GM19099 (cell line): ENCODE results near the gene CDK18.

Experiments used
- POLR2A ChIP-seq: IDR thresholded peaks from 3 replicates; pipeline ENCODE4 v1.6.1; 2011; ENCODE audit warnings: low read depth; ENCODE audit not compliant: insufficient read length; ENCODE audit errors: extremely low read depth

CDK18 gene

DNA sequence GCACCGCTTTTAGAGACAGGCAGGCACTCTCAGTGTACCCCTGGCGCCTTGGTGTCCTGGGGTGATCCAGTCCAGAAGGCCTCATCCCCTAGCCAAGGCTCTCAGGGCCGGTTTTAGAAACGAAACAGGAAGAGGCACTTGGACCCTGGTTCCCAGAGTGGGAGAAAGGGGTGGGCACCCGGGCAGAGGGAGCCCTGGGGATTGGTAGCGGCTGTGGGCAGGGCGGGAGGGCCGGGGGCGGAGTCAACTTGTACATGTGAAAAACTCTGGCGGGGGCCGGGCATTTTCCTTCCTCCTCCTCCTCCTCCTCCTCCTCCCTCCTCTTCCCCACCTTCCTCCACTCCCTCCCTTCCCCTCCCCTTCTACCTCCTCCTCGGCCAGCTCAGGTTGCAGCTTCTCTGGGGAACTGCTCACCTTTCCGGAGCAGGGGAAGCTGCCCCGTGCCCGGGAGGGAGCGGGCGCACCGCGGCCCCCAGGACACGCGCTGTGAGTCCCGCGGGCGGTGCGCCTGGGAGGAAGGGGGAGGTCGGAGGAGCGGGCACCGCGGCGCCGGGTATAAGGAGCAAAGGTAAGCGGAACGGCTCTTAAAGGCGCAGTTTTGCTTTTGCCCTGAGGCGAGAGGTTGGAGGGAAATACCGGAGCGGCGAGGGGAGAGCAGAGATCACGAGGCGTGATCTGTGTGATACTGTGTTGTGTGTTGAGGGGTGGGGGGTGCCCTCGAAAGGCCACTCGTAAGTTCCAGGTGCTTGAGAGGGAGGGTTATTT is at the start of gene CDK18:
TSS of gene CDK18 (plus strand) at position 359 of the 765 bp plus-strand sequence. CDS start 18,499 bp downstream, outside the sequence.
- TF ChIP-seq POLR2A = no peak

DNA sequence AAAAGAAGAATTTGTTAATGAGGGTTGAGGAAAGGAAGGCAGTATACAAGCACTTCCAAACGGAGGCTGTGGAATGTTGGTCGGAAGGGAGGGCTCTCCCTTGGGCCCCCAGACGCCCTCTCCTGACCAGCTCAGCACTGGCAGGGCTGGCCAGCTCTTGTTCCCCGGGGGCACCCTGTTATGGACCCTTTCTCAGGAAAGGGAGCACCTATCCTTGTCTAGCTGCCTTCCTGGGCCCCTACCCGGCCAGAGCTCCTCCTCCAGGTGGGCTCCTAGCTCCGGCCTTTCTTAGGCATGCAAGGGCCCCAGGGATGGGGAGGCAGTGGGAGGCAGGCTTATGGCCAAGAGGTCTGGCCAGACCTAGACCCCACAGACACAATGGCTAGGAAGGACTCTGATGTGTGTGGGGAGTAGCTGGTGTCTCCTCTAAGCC is 49.5 kb upstream of the CDK18 start:
- TF ChIP-seq POLR2A = no peak

DNA sequence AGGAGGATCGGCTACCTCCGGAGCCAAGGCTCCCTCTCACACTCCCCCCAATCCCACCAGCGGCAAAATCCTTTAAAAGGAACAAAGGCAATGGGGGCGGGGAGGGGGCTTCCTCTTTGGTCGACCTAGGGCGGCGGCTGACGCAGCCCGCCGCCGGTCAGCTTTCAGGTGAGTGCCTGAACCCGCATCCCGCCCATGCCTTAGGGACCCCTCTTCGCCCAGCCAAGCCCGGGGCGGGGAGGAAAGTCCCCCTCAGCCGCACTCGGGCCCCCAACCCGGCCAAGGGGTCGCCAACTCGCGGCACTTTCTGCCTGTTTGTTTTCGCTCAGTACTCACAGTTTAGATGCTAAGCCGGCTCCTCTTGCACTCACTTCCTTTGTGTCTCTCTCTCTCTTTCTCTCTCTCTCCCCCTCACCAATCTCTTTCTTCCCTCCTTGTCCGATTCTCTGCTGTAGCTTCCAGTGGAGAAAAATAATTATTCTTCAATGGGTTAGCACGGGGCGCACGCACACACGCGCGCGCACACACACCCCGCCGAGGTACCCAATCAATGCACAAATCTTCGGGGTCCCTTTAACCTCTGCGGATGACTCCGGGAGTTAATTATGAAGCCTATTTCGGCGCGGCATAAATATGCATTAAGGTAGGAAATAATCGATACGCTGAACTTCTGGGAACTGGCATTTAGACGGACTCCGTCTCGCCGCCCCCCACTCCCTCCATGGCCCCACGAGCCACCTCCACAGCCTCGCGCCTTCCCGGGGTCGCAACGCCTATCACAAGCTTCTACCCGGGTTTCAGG is 48.7 kb upstream of the CDK18 start, which contains the start of gene BLACAT1:
TSS of gene BLACAT1 (minus strand) at position 465 of the 802 bp plus-strand sequence.
- no peak for TF ChIP-seq POLR2A

DNA sequence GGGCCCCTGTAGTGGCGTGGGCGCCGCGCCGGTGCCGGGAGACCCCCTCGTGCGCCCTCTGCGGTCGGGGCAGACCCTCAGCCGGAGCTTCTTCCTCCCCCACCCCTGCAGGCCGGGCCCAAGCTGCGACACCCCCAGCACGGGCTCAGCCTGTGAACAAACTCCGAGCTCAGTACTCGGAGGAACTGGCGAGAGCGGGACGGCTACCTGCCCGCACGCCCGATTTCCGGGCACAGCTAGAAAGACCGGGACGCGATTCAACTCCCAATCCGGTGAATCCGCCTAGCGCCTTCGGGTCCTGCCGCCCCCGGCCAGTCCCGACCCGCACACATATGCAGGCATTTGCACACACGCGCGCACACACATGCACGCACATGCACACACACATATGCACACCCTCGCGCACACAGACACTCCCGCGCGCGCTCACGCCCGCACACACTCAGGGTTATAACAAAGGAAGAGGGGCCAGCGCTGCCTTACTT is 48.0 kb upstream of the CDK18 start:
- no peak for TF ChIP-seq POLR2A

DNA sequence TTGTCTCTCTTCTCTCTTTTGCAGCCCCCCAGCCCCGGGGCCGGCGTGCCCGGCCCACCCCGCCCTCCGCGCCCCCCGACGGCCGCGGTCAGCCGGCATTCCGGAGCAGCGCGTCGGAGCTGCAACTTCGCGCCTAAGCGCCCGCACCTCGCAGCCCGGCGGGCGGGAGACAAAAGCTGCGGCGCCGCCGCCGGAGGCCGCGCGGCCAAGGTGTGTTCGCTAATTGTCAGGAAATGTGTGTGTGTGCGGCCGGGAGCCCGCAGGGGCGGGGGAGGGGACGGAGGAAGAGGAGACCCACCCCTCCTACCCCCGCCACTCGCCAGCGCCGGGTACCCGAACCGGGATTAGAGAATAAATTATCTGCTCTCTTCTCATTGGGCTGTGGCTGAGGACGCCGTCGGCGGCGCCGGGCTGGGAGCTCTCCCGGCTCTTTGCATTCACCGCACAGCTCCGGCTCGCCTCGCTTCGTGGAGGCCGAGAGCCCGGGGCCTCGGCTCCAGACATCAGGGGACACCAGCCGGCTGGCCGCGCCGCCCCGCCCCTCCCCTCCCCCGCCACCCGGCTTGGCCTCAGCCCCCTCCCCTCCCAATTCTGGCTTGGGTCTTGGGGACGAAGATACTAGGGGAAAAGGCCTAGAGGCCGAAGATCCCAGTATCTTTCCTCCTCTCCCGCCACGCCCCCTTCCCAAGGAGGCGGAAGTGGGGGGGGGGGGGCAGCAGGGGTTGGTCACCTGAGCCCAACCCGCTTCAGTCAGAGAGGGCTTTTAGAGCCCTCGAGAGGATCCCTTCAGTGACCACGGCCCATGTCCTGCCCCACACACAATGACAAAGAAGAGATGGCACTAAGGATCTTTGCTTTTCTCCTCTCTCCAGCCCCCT is 47.4 kb upstream of the CDK18 start:
- TF ChIP-seq POLR2A = no peak

DNA sequence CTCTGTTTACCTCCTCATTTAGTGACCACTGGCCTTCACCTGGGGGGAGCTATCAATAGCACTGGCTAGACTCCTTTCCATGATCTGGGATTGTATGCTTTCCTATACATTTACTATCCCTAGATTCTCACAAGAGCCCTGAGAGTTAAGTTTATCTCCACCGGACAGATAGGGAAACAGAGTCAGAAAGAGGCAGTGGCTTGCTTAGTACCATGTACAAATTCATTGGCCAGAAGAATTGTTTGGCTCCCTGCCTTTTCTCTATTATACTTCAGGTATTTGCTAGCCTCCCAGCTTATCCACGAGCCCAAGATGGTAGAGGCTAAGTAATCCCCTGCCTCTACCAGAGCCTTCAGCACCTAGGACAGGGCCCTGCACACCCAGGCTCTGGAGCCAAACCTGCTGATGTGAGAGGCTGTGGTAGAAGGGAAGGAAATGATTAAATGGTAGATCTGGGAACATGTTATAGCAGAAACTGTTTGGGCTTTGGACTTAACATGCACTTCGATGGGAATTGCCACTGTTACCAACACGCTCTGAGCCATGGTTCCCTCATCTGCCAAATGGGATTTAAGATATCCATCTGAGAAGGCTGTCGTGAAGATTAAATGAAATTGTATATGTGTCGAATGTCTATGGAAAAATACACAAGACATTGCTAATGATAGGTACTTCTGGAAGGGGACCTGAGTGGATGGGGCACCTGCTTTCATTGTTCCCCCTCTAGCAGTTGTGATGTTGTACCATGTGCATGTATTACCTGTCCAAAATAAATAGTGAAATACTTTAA is 45.5 kb upstream of the CDK18 start:
- TF ChIP-seq POLR2A = no peak

DNA sequence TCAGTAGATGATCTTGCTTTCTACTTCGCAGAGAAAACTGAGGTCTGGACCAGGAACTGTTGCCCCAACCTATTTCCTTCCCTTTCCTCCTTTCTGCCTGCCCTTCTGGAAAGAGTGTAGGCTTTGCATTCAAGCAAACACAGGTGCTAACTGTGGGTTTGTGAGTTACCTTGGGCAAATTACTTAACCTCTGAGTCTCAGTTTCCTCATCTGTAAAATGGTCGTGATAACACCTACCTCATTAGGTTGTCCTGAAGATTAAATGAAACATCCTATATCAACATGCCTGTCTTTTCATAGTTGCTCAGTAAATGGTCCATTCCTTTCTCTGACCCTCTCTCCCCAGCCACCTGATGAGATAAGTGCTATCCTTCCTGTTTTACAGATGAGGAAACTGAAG is 39.1 kb upstream of the CDK18 start:
- no peak for TF ChIP-seq POLR2A

DNA sequence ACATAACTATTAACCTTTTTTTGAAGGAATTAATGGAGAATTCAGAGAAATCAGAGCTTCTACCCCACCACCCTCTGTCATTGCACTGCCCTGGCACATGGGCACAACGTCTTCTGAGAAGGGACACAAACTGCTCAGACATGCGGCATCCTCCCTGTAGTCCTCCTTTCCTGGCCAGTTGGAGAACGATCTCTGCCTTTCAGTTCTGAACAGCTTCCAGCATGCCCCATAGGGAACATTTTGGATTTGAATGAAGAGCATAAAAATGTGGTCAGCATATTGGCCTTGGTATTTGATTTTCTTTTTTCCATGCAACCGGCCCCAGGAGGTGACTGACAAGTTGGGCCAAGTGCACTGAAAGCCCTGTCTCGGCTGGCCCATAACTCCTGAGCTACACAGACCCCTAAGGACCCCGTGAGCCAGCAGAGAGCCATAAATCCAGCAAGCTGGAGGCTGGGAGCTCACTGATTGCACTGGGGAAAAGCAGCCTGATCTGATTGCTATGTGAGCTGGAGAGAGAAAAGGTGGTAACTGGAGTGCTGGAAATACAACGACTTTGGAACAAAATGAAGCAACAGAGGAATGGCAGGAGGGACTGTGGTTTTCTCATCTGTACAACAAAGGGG is 37.8 kb upstream of the CDK18 start:
- no peak for TF ChIP-seq POLR2A

DNA sequence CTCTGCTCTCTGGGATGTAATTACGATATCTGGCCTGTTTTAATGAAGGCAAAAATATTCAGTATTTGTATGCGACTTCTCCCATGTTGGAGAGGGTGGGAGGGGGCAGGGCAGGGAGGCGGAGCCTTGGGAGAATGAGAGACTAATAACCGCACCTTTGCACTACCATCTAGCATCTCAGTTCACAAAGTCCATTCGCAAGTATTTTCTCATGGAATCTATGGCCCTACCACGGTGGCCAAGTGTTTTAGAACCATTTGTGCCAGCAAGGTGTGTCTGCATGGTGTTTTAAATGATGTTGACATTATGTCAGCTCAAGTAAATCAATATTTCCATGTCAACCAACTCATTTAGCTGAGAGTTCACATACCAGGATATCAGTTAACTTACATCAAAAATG is 34.3 kb upstream of the CDK18 start:
- no peak for TF ChIP-seq POLR2A

DNA sequence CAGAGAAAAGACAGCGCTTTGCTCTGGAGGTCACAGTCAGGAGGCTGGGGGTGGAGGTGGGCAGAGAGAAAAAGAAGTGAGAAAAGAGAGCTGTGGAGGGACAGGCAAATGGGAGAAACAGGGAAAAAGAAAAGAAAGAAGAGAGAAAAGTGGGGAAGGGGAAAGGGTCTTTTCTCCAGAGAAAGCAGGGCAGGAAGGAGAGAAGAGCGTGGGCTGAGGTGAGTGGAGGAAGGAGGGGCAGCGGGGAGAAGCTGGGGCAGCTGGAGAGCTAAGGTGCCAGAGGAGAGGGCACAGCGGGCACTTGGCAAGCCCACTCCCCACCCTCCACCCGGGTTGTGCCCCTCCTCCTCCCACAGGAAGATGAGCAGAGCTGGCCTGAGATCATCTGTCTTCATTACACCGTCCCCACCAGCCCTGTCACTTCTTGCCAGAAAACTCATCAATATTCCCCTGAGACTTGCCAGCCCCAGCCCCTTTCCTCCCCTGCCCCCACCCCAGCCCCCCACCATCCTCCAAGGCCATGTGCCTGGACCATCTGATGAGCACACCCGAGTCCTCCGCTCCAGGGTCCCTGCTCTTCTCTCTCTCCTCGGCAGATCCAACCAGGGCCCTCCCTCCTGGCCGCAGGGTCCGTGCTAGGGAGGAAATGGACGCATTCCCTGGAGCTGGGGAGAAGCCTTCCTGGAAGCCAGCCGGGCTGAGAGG is 31.6 kb upstream of the CDK18 start:
- TF ChIP-seq POLR2A = no peak

DNA sequence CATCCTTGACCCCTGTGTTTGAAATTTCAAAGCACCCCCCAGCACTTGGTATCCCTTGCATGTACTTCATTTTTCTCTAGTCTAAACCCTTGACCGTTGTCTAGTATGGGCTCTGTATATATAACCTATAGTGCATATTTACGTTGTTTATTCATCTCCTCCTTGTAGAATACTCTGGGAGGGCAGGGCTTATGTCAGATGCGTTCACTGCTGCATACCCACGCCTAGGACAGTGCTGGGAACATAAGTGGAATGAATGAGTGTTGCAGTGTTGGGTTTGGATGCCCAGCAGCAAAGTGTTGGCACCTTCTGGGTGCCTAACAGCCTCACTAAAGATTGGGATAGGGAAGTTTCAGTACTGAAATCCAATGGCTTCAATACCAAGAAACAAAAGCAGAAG is 31.0 kb upstream of the CDK18 start:
- TF ChIP-seq POLR2A = no peak

DNA sequence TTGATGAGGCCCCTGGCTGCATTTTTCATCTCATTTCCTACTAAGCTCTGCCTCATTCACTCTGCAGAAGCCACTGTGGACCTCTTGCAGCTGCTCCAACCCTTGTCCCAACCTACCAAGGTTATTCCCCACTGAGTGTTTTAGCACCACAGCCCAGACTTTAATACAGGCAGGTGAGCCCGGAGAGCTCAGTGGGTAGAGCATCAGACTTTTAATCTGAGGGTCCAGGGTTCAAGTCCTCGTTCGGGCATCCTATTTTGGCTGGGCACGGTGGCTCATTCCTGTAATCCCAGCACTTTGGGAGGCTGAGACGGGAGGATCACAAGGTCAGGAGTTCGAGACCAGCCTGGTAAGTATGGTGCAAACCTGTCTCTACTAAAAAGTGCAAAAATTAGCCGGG is 30.5 kb upstream of the CDK18 start:
- no peak for TF ChIP-seq POLR2A

DNA sequence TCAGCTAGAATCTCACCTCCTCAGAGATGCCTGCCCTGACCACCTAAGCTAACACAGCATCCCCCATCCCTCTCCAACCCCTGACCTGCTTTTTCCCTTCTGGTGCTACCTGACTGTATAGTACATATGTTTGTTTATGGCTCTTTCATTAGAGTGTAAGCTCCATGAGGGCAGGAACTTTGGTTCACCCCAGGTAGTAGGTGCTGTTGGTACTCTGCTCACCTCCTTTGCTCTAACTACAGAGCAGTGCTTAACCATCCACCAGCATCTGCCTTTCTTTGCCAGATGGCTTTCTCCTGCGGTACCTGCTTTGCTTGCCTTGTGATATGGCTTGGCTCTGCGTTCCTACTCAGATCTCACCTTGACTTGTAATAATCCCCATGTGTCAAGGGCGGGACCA is 29.9 kb upstream of the CDK18 start:
- no peak for TF ChIP-seq POLR2A
